GM23338 (cell line): ENCODE results near the gene LTB. TPM values are rescaled to one million over a fixed set of nuclear protein-coding genes. Genes with fewer than 3 reads are reported as not detected.
A peak's percentile ranks its signal among the peaks of the same experiment; 100 is the strongest.

Experiments used
- ATAC-seq: fragments of 200-7000 bp; cut with Tn5 transposase; 3 replicates; pipeline ENCODE4 v1.9.1; 2020
- DNase-seq: peaks from one replicate; pipeline ENCODE4 v3.0.0-alpha.2; 2015; ENCODE audit warnings: low spot score
- H2AFZ ChIP-seq: fragments of 200-600 bp; sonication (generic); 2 replicates; pipeline ENCODE4 v1.8.0; 2016; ENCODE audit warnings: antibody characterized with exemption, mild to moderate bottlenecking, moderate library complexity
- H3F3A ChIP-seq: fragments of 200-600 bp; sonication (generic); replicated peaks from 2 replicates; pipeline ENCODE4 v1.8.0; 2017; ENCODE audit warnings: antibody characterized with exemption, mixed run types, low read depth
- H3K27ac ChIP-seq: fragments of 200-600 bp; sonication (generic); 2 replicates; pipeline ENCODE4 v1.6.1; 2016; ENCODE audit warnings: low read depth
- H3K27me3 ChIP-seq: fragments of 200-600 bp; sonication (generic); 2 replicates; pipeline ENCODE4 v1.8.0; 2016; ENCODE audit warnings: mild to moderate bottlenecking, mixed run types, moderate library complexity; ENCODE audit not compliant: insufficient read depth
- H3K36me3 ChIP-seq: fragments of 200-600 bp; sonication (generic); 2 replicates; pipeline ENCODE4 v1.8.0; 2016; ENCODE audit warnings: mild to moderate bottlenecking; ENCODE audit not compliant: insufficient read depth
- H3K4me1 ChIP-seq: fragments of 200-600 bp; sonication (generic); 2 replicates; pipeline ENCODE4 v1.8.0; 2016; ENCODE audit warnings: mild to moderate bottlenecking, moderate library complexity; ENCODE audit not compliant: insufficient read depth
- H3K4me2 ChIP-seq: fragments of 200-600 bp; sonication (generic); 2 replicates; pipeline ENCODE4 v1.7.1; 2017; ENCODE audit warnings: mixed run types
- H3K4me3 ChIP-seq: fragments of 200-600 bp; sonication (generic); 2 replicates; pipeline ENCODE4 v1.6.1; 2016; ENCODE audit warnings: mixed run types
- H3K79me2 ChIP-seq: fragments of 200-600 bp; sonication (generic); replicated peaks from 2 replicates; pipeline ENCODE4 v1.8.0; 2017; ENCODE audit warnings: mild to moderate bottlenecking; ENCODE audit not compliant: insufficient read depth
- H3K9me2 ChIP-seq: fragments of 200-600 bp; sonication (generic); 2 replicates; pipeline ENCODE4 v1.8.0; 2017; ENCODE audit not compliant: insufficient read depth
- H4K20me1 ChIP-seq: fragments of 200-600 bp; sonication (generic); replicated peaks from 2 replicates; pipeline ENCODE4 v1.8.0; 2017; ENCODE audit warnings: mild to moderate bottlenecking; ENCODE audit not compliant: insufficient read depth
- H3K27ac Mint-ChIP-seq: 2 replicates; pipeline ENCODE4 v1.8.0; 2020; ENCODE audit warnings: inconsistent platforms, mild to moderate bottlenecking, moderate library complexity, mixed read lengths
- H3K27me3 Mint-ChIP-seq: 3 replicates; pipeline ENCODE4 v1.8.0; 2022; ENCODE audit warnings: low read depth, mild to moderate bottlenecking, moderate library complexity, mixed read lengths, inconsistent platforms; ENCODE audit not compliant: insufficient read depth, poor library complexity
- H3K36me3 Mint-ChIP-seq: 3 replicates; pipeline ENCODE4 v1.8.0; 2021; ENCODE audit warnings: low read depth, mild to moderate bottlenecking, inconsistent platforms, moderate library complexity, mixed read lengths
- H3K4me1 Mint-ChIP-seq: 3 replicates; pipeline ENCODE4 v1.8.0; 2020; ENCODE audit warnings: mild to moderate bottlenecking, inconsistent platforms, mixed read lengths
- H3K4me3 Mint-ChIP-seq: 3 replicates; pipeline ENCODE4 v1.8.0; 2021; ENCODE audit warnings: moderate library complexity, mild to moderate bottlenecking, inconsistent platforms, mixed read lengths
- H3K9me3 Mint-ChIP-seq: 3 replicates; pipeline ENCODE4 v1.8.0; 2020; ENCODE audit warnings: moderate library complexity, mild to moderate bottlenecking, inconsistent platforms, mixed read lengths
- CREB1 ChIP-seq: fragments of 250-450 bp; sonication (Bioruptor Pico); IDR thresholded peaks from 2 replicates; pipeline ENCODE4 v1.5.0; 2020; ENCODE audit warnings: low read depth, mild to moderate bottlenecking, moderate library complexity
- CTCF ChIP-seq, 2 experiments: fragments of 200-600 bp in 1 of 2; sonication (generic) in 1 of 2; conservative IDR thresholded peaks; 2 replicates each; pipeline versions ENCODE4 v1.5.1 to v1.6.1; 2016 to 2017; ENCODE audit warnings: antibody characterized with exemption in 2 of 2, low read depth in 2 of 2, mild to moderate bottlenecking in 2 of 2, moderate library complexity in 1 of 2
- ETS1 ChIP-seq: IDR thresholded peaks from 2 replicates; pipeline ENCODE4 v1.6.1; 2016; ENCODE audit warnings: antibody characterized with exemption
- EZH2 ChIP-seq: fragments of 200-600 bp; sonication (generic); IDR thresholded peaks from one replicate; pipeline ENCODE4 v1.8.0; 2017; ENCODE audit warnings: antibody characterized with exemption, mild to moderate bottlenecking, low read depth; ENCODE audit not compliant: unreplicated experiment
- JUNB ChIP-seq: IDR thresholded peaks from one replicate; pipeline ENCODE4 v1.6.1; 2016; ENCODE audit warnings: antibody characterized with exemption; ENCODE audit not compliant: unreplicated experiment
- NANOG ChIP-seq: IDR thresholded peaks from 2 replicates; pipeline ENCODE4 v1.6.1; 2016; ENCODE audit warnings: antibody characterized with exemption, borderline replicate concordance
- REST ChIP-seq: IDR thresholded peaks from one replicate; pipeline ENCODE4 v1.6.1; 2018; ENCODE audit warnings: antibody characterized with exemption; ENCODE audit not compliant: unreplicated experiment
- ZNF114 ChIP-seq: fragments of 250-450 bp; sonication (Bioruptor Pico); IDR thresholded peaks from 2 replicates; pipeline ENCODE4 v1.5.0; 2020; ENCODE audit warnings: mild to moderate bottlenecking, moderate library complexity
- ZNF331 ChIP-seq: fragments of 250-450 bp; sonication (Bioruptor Pico); IDR thresholded peaks from 2 replicates; pipeline ENCODE4 v1.5.0; 2020; ENCODE audit warnings: low read depth, mild to moderate bottlenecking, moderate library complexity
- ZNF462 ChIP-seq: fragments of 250-450 bp; sonication (Bioruptor Pico); IDR thresholded peaks from 2 replicates; pipeline ENCODE4 v1.5.0; 2020; ENCODE audit warnings: mild to moderate bottlenecking, moderate library complexity
- polyA plus RNA-seq: library from polyadenylated mRNA; unstranded; fragments of >200 nt; fragmentation: Nextera tagmentation; extraction: Ambion mirVana; gene quantifications from 2 replicates; pipeline ENCODE4 v1.2.1, GENCODE V29; 2016
- total RNA-seq: library from RNA; depleted of rRNA; stranded (reverse); fragments of >200 nt; shearing (Covaris generic); gene quantifications from 2 replicates; pipeline ENCODE4 v1.2.3, GENCODE V29; 2014

LTB gene
- total and polyA plus RNA-seq, 2 experiments from 2014 or later = 1.7 TPM; not detected in 1

- no peak for TF ChIP-seq CTCF (conservative IDR thresholded peaks at IDR 0.05; ENCODE audit: low read depth in 2 of 2)
- no peak for TF ChIP-seq CREB1 (CRISPR knock-in tag)
- no peak for TF ChIP-seq REST
- no peak for TF ChIP-seq EZH2
- no peak for TF ChIP-seq ETS1
- TF ChIP-seq JUNB = no peak
- TF ChIP-seq ZNF114 (CRISPR knock-in tag) = no peak
Observed at GRCh38 chr6:31545291-31545690, 36.9 kb downstream of the LTB start (continued).

- no peaks in the 10 kb centered on the region; the same call in 2 of the 3 replicates for H3K9me3 Mint-ChIP-seq
- H3K4me1 ChIP-seq = peaks cover 21% of the 10 kb centered on the region
- DNase-seq = no peak
- H3K36me3 Mint-ChIP-seq = peaks cover 34% of the 10 kb centered on the region
- peaks cover 11% of the 10 kb centered on the region for H3F3A ChIP-seq
- peaks cover 16% of the 10 kb centered on the region for H3K36me3 ChIP-seq
- H3K27me3 ChIP-seq = no peaks in the 10 kb centered on the region
- H3K9me2 ChIP-seq = no peaks in the 10 kb centered on the region
- no peak overlapping the region for H3K4me2 ChIP-seq
- no peak for ATAC-seq
- peaks cover 12% of the 10 kb centered on the region for H4K20me1 ChIP-seq
- no peak overlapping the region for H3K27ac Mint-ChIP-seq
- no peak overlapping the region for H2AFZ ChIP-seq
- H3K79me2 ChIP-seq = peaks cover 37% of the 10 kb centered on the region
- H3K4me1 Mint-ChIP-seq = peaks cover 27% of the 10 kb centered on the region
- no peak for TF ChIP-seq ZNF462 (CRISPR knock-in tag)
- TF ChIP-seq ETS1 = no peak
- TF ChIP-seq CREB1 (CRISPR knock-in tag) = no peak
- TF ChIP-seq ZNF114 (CRISPR knock-in tag) = no peak
- no peak for TF ChIP-seq NANOG
- no peak for TF ChIP-seq ZNF331 (CRISPR knock-in tag)
- H3K27me3 Mint-ChIP-seq = peaks cover 12% of the 10 kb centered on the region
- H3K27ac ChIP-seq = no peak overlapping the region
- no peak overlapping the region for H3K4me3 ChIP-seq
- peak overlapping the region; percentile 22; the same call in 2 of the 3 replicates for H3K4me3 Mint-ChIP-seq
Observed at GRCh38 chr6:31544676-31545075, 37.5 kb downstream of the LTB start.
